HepG2 (cell line): Measurements from ENCODE around the gene MYL6. TPM values are rescaled to one million over a fixed set of nuclear protein-coding genes. Genes with fewer than 3 reads are reported as not detected.
A peak's percentile ranks its signal among the peaks of the same experiment; 100 is the strongest.

Experiments used
- CREB1 ChIP-seq, 2 experiments: fragments of 450-650 bp in 1 of 2; IDR thresholded peaks; 2 replicates each; pipeline ENCODE4 v1.6.1; 2016 to 2017; ENCODE audit warnings: control low read depth in 1 of 2, mild to moderate bottlenecking in 1 of 2, missing compliant biosample characterization in 1 of 2, missing genetic modification characterization in 1 of 2
- GLI4 ChIP-seq: sonication (generic); formaldehyde crosslinking; IDR thresholded peaks from 2 replicates; pipeline ENCODE4 v1.5.1; 2020; ENCODE audit warnings: missing genetic modification reagents, mild to moderate bottlenecking, moderate library complexity, borderline replicate concordance
- HOMEZ ChIP-seq: IDR thresholded peaks from 2 replicates; pipeline ENCODE4 v1.6.1; 2016; ENCODE audit warnings: low read depth
- KLF12 ChIP-seq: sonication (generic); formaldehyde crosslinking; IDR thresholded peaks from 2 replicates; pipeline ENCODE4 v1.4.0; 2020; ENCODE audit warnings: missing genetic modification reagents, borderline replicate concordance
- MLLT10 ChIP-seq: sonication (generic); formaldehyde crosslinking; IDR thresholded peaks from 2 replicates; pipeline ENCODE4 v1.4.0; 2020; ENCODE audit warnings: missing genetic modification reagents
- NBN ChIP-seq: fragments of 450-650 bp; conservative IDR thresholded peaks from 2 replicates; pipeline ENCODE4 v1.6.1; 2017
- NFRKB ChIP-seq: fragments of 450-650 bp; IDR thresholded peaks from 2 replicates; pipeline ENCODE4 v1.6.1; 2017
- RCOR2 ChIP-seq: IDR thresholded peaks from 2 replicates; pipeline ENCODE4 v1.6.1; 2016; ENCODE audit warnings: missing biosample characterization, missing genetic modification reagents
- SMAD1 ChIP-seq: sonication (generic); formaldehyde crosslinking; IDR thresholded peaks from 2 replicates; pipeline ENCODE4 v1.4.0; 2020; ENCODE audit warnings: missing genetic modification reagents, low read depth, mild to moderate bottlenecking, borderline replicate concordance
- YEATS2 ChIP-seq: sonication (generic); formaldehyde crosslinking; IDR thresholded peaks from 2 replicates; pipeline ENCODE4 v1.4.0; 2020; ENCODE audit warnings: missing genetic modification reagents, borderline replicate concordance
- ZFP41 ChIP-seq: sonication (generic); formaldehyde crosslinking; IDR thresholded peaks from 2 replicates; pipeline ENCODE4 v1.4.0; 2020; ENCODE audit warnings: mild to moderate bottlenecking, missing genetic modification reagents, borderline replicate concordance
- ZNF556 ChIP-seq: sonication (generic); formaldehyde crosslinking; IDR thresholded peaks from 2 replicates; pipeline ENCODE4 v1.4.0; 2020; ENCODE audit warnings: mild to moderate bottlenecking, missing genetic modification reagents, borderline replicate concordance
- ZNF644 ChIP-seq: IDR thresholded peaks from 2 replicates; pipeline ENCODE4 v1.6.1; 2016; ENCODE audit warnings: low read depth
- ZNF709 ChIP-seq: sonication (generic); formaldehyde crosslinking; IDR thresholded peaks from 2 replicates; pipeline ENCODE4 v1.5.0; 2020; ENCODE audit warnings: mild to moderate bottlenecking, missing genetic modification reagents
- ZNF766 ChIP-seq: sonication (generic); formaldehyde crosslinking; IDR thresholded peaks from 2 replicates; pipeline ENCODE4 v1.5.0; 2020; ENCODE audit warnings: missing genetic modification reagents, borderline replicate concordance
- ZNF773 ChIP-seq: sonication (generic); formaldehyde crosslinking; IDR thresholded peaks from 2 replicates; pipeline ENCODE4 v1.4.0; 2020; ENCODE audit warnings: missing genetic modification reagents, borderline replicate concordance
- ZNF781 ChIP-seq: sonication (generic); formaldehyde crosslinking; IDR thresholded peaks from 2 replicates; pipeline ENCODE4 v1.5.1; 2020; ENCODE audit warnings: borderline replicate concordance, mild to moderate bottlenecking, missing genetic modification reagents; ENCODE audit errors: not compliant biosample characterization
- ZSCAN29 ChIP-seq: sonication (generic); formaldehyde crosslinking; conservative IDR thresholded peaks from 2 replicates; pipeline ENCODE4 v1.4.0; 2020; ENCODE audit warnings: mild to moderate bottlenecking, missing genetic modification reagents
- polyA plus RNA-seq, 8 experiments: library from polyadenylated mRNA; depleted of rRNA in 3 of 8; stranded (reverse) in 7 of 8; unstranded in 1 of 8; fragments of >200 nt; fragmentation: Illumina TruSeq in 4 of 8; extraction: Trizol in 4 of 8; gene quantifications; 2 replicates each; pipeline versions ENCODE4 v1.2.1 to v1.2.3, GENCODE V29; 2011 to 2016; ENCODE audit warnings: low read depth in 4 of 8, missing spikeins in 1 of 8, mixed read lengths in 1 of 8; ENCODE audit not compliant: insufficient read depth in 1 of 8
- total RNA-seq, 5 experiments: library from RNA; depleted of rRNA; stranded (reverse); fragments of >200 nt; fragmentation: Illumina TruSeq; extraction: Trizol; gene quantifications; 2 replicates each; pipeline ENCODE4 v1.2.3, GENCODE V29; 2016; ENCODE audit warnings: low read depth in 1 of 5
- TF ChIP-seq, protein P1 (sequence below): sonication (generic); formaldehyde crosslinking; IDR thresholded peaks from 2 replicates; pipeline ENCODE4 v1.4.0; 2020; ENCODE audit warnings: mild to moderate bottlenecking, missing genetic modification reagents, borderline replicate concordance
- TF ChIP-seq, protein P2 (sequence below), 2 experiments: sonication (generic) in 1 of 2; formaldehyde crosslinking in 1 of 2; IDR thresholded peaks; 2 replicates each; pipeline versions ENCODE4 v1.4.0 to v1.6.1; 2018 to 2020; ENCODE audit warnings: missing genetic modification reagents in 2 of 2, borderline replicate concordance in 1 of 2, low read depth in 1 of 2, mild to moderate bottlenecking in 1 of 2, missing biosample characterization in 1 of 2
- TF ChIP-seq, protein P3 (sequence below): IDR thresholded peaks from 2 replicates; pipeline ENCODE4 v1.6.1; 2016; ENCODE audit warnings: mild to moderate bottlenecking

The MYL6 gene
- total and polyA plus RNA-seq, 2 of the 13 experiments (the other 11 are each of a cell fraction or from before 2014, with no cell fraction given): 1,127 to 1,192 TPM

GRCh38 chr12:56189918-56190694, 31.9 kb downstream of the MYL6 start (continued):
- TF ChIP-seq, protein P1, sequence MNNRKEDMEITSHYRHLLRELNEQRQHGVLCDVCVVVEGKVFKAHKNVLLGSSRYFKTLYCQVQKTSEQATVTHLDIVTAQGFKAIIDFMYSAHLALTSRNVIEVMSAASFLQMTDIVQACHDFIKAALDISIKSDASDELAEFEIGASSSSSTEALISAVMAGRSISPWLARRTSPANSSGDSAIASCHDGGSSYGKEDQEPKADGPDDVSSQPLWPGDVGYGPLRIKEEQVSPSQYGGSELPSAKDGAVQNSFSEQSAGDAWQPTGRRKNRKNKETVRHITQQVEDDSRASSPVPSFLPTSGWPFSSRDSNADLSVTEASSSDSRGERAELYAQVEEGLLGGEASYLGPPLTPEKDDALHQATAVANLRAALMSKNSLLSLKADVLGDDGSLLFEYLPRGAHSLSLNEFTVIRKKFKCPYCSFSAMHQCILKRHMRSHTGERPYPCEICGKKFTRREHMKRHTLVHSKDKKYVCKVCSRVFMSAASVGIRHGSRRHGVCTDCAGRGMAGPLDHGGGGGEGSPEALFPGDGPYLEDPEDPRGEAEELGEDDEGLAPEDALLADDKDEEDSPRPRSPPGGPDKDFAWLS: no peak
- TF ChIP-seq GLI4: no peak
- TF ChIP-seq, protein P2, sequence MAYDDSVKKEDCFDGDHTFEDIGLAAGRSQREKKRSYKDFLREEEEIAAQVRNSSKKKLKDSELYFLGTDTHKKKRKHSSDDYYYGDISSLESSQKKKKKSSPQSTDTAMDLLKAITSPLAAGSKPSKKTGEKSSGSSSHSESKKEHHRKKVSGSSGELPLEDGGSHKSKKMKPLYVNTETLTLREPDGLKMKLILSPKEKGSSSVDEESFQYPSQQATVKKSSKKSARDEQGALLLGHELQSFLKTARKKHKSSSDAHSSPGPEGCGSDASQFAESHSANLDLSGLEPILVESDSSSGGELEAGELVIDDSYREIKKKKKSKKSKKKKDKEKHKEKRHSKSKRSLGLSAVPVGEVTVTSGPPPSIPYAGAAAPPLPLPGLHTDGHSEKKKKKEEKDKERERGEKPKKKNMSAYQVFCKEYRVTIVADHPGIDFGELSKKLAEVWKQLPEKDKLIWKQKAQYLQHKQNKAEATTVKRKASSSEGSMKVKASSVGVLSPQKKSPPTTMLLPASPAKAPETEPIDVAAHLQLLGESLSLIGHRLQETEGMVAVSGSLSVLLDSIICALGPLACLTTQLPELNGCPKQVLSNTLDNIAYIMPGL (CRISPR knock-in tag; IDR thresholded peaks at IDR 0.05; ENCODE audit: borderline replicate concordance in 1 of 2, low read depth in 1 of 2): peak; percentile 96 to 100
- TF ChIP-seq RCOR2 (CRISPR knock-in tag): no peak
- TF ChIP-seq SMAD1 (CRISPR knock-in tag): 0 out of 2 replicates have a peak, but pooled peaks have one; percentile 68
- TF ChIP-seq, protein P3, sequence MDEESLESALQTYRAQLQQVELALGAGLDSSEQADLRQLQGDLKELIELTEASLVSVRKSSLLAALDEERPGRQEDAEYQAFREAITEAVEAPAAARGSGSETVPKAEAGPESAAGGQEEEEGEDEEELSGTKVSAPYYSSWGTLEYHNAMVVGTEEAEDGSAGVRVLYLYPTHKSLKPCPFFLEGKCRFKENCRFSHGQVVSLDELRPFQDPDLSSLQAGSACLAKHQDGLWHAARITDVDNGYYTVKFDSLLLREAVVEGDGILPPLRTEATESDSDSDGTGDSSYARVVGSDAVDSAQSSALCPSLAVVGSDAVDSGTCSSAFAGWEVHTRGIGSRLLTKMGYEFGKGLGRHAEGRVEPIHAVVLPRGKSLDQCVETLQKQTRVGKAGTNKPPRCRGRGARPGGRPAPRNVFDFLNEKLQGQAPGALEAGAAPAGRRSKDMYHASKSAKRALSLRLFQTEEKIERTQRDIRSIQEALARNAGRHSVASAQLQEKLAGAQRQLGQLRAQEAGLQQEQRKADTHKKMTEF (CRISPR knock-in tag): peak; percentile 76
- no peak for TF ChIP-seq KLF12
- TF ChIP-seq NBN: no peak
- 0 out of 2 replicates have a peak, but pooled peaks have one; percentile 51 for TF ChIP-seq ZFP41 (CRISPR knock-in tag)
- peak; percentile 58; the same call in 1 of the 2 replicates for TF ChIP-seq ZNF709 (CRISPR knock-in tag)
- TF ChIP-seq HOMEZ (CRISPR knock-in tag): 0 out of 2 replicates have a peak, but pooled peaks have one; percentile 11
- peak; percentile 90 for TF ChIP-seq ZNF781 (CRISPR knock-in tag)
- TF ChIP-seq MLLT10: no peak
- peak; percentile 11; the same call in 1 of the 2 replicates for TF ChIP-seq ZNF773 (CRISPR knock-in tag)
- no peak for TF ChIP-seq NFRKB
- TF ChIP-seq ZNF556 (CRISPR knock-in tag): peak; percentile 75; the same call in 1 of the 2 replicates
- 0 out of 2 replicates have a peak, but pooled peaks have one; percentile 21 for TF ChIP-seq CREB1 (IDR thresholded peaks at IDR 0.05)
- peak; percentile 60; the same call in 1 of the 2 replicates for TF ChIP-seq CREB1 (CRISPR knock-in tag; IDR thresholded peaks at IDR 0.05)
- TF ChIP-seq YEATS2 (CRISPR knock-in tag): peak; percentile 79; the same call in 1 of the 2 replicates
- TF ChIP-seq ZNF644: no peak; the same call in 1 of the 2 replicates
- TF ChIP-seq ZNF766 (CRISPR knock-in tag): no peak
- TF ChIP-seq ZSCAN29 (CRISPR knock-in tag): peak; percentile 91
